HCT116 (cell line): ENCODE results near the gene KAT6B. TPM values are rescaled to one million over a fixed set of nuclear protein-coding genes. Genes with fewer than 3 reads are reported as not detected.

Experiments used
- ATAC-seq: fragments of 200-7000 bp; cut with Tn5 transposase; 2 replicates; pipeline ENCODE4 v1.9.1; 2020; ENCODE audit warnings: mild to moderate bottlenecking, moderate library complexity
- BruUV-seq: library from RNA; stranded (reverse); fragments of 400-500 nt; replicated peaks from 2 replicates; lab custom pipeline; 2021; lab: Mats Ljungman, UMichigan
- CTCF ChIA-PET: fragments of 300-600 bp; sonication (Branson Sonifier 250); formaldehyde crosslinking; loops from one replicate; lab custom pipeline; 2021; ENCODE audit warnings: antibody characterized with exemption; lab: Charles Lee
- POLR2A ChIA-PET: fragments of 300-600, 350-600 bp; sonication (Branson Sonifier 250); formaldehyde crosslinking; loops from one replicate; lab custom pipeline; 2021; ENCODE audit warnings: antibody characterized with exemption; lab: Charles Lee
- RAD21 ChIA-PET, 2 experiments: fragments of 300-600 bp; sonication (Branson Sonifier 250); formaldehyde crosslinking; loops; one replicate each; lab custom pipeline; 2023; ENCODE audit warnings: low total read pairs in 2 of 2; ENCODE audit not compliant: uncharacterized antibody in 2 of 2, unreplicated experiment in 2 of 2, low non-redundant PET in 1 of 2; lab: Charles Lee
- DNase-seq: peaks from one replicate; pipeline ENCODE4 v3.0.0-alpha.2; 2010; ENCODE audit warnings: low read depth, low spot score
- H2AFZ ChIP-seq: fragments of 200-600 bp; shearing (Covaris generic), sonication (generic); 2 replicates; pipeline ENCODE4 v1.6.1; 2017; ENCODE audit warnings: low read depth, mixed run types, mixed read lengths, antibody characterized with exemption, low read length; ENCODE audit not compliant: poor library complexity, severe bottlenecking
- H3K27ac ChIP-seq: 2 replicates; pipeline ENCODE4 v1.5.1; 2012; ENCODE audit warnings: low read depth, low read length
- H3K27me3 ChIP-seq: fragments of 200-600 bp; sonication (generic); 2 replicates; pipeline ENCODE4 v1.6.1; 2016; ENCODE audit warnings: mixed run types, low read length, mixed read lengths; ENCODE audit not compliant: insufficient read depth
- H3K36me3 ChIP-seq, 2 experiments: fragments of 200-500 bp in 1 of 2; fragments of 200-600 bp in 1 of 2; sonication (Bioruptor generic) in 1 of 2; sonication (generic) in 1 of 2; 2 replicates each; pipeline versions ENCODE4 v1.5.1 to v1.6.1; 2014 to 2016; ENCODE audit warnings: low read length in 2 of 2, inconsistent platforms in 1 of 2, mixed read lengths in 1 of 2, mixed run types in 1 of 2; ENCODE audit not compliant: insufficient read depth in 2 of 2, control insufficient read depth in 1 of 2
- H3K4me1 ChIP-seq, 2 experiments: fragments of 200-600 bp in 1 of 2; sonication (generic) in 1 of 2; 2 replicates each; pipeline versions ENCODE4 v1.5.1 to v1.6.1; 2012 to 2017; ENCODE audit warnings: low read length in 2 of 2, inconsistent platforms in 1 of 2, mild to moderate bottlenecking in 1 of 2, mixed read lengths in 1 of 2, mixed run types in 1 of 2, moderate library complexity in 1 of 2; ENCODE audit not compliant: insufficient read depth in 2 of 2, control insufficient read depth in 1 of 2
- H3K4me2 ChIP-seq: fragments of 200-600 bp; sonication (generic); 2 replicates; pipeline ENCODE4 v1.6.1; 2017; ENCODE audit warnings: mixed run types, low read length, mixed read lengths
- H3K4me3 ChIP-seq, 2 experiments: fragments of 200-600 bp in 1 of 2; sonication (generic) in 1 of 2; replicated peaks in 1 of 2; 2 replicates each; pipeline ENCODE4 v1.5.1; 2011 to 2016; ENCODE audit warnings: low read length in 2 of 2, control low read depth in 1 of 2, low read depth in 1 of 2, mild to moderate bottlenecking in 1 of 2, mixed read lengths in 1 of 2, mixed run types in 1 of 2
- H3K79me2 ChIP-seq: fragments of 200-600 bp; sonication (generic); 2 replicates; pipeline ENCODE4 v1.6.1; 2017; ENCODE audit warnings: mild to moderate bottlenecking, mixed run types, low read length, moderate library complexity, mixed read lengths; ENCODE audit not compliant: insufficient read depth
- H3K9ac ChIP-seq: fragments of 200-600 bp; sonication (generic); 2 replicates; pipeline ENCODE4 v1.6.1; 2016; ENCODE audit warnings: low read length, mixed read lengths
- H3K9me2 ChIP-seq: fragments of 200-600 bp; sonication (generic), shearing (Covaris generic); 2 replicates; pipeline ENCODE4 v1.6.1; 2017; ENCODE audit warnings: mixed run types, mild to moderate bottlenecking, moderate library complexity; ENCODE audit not compliant: insufficient read depth
- H3K9me3 ChIP-seq, 2 experiments: fragments of 200-500 bp in 1 of 2; fragments of 200-600 bp in 1 of 2; sonication (Bioruptor generic) in 1 of 2; sonication (generic) in 1 of 2; 2 replicates each; pipeline ENCODE4 v1.6.1; 2014 to 2017; ENCODE audit warnings: low read length in 2 of 2, mixed read lengths in 2 of 2, inconsistent platforms in 1 of 2, low read depth in 1 of 2, mild to moderate bottlenecking in 1 of 2, mixed run types in 1 of 2, moderate library complexity in 1 of 2; ENCODE audit not compliant: control insufficient read depth in 1 of 2, insufficient read depth in 1 of 2
- H4K20me1 ChIP-seq: fragments of 200-600 bp; sonication (generic), shearing (Covaris generic); 2 replicates; pipeline ENCODE4 v1.6.1; 2017; ENCODE audit warnings: mixed run types, mild to moderate bottlenecking, moderate library complexity; ENCODE audit not compliant: insufficient read depth
- CBX3 ChIP-seq: IDR thresholded peaks from 2 replicates; pipeline ENCODE4 v1.6.1; 2012; ENCODE audit warnings: low read depth
- CEBPB ChIP-seq: IDR thresholded peaks from 2 replicates; pipeline ENCODE4 v1.6.1; 2012; ENCODE audit warnings: low read depth
- CTCF ChIP-seq, 3 experiments: fragments of 200-600 bp in 1 of 3; sonication (generic) in 1 of 3; IDR thresholded peaks in 2 of 3; conservative IDR thresholded peaks in 1 of 3; 2 replicates each; pipeline ENCODE4 v1.5.1; 2012 to 2017; ENCODE audit warnings: low read depth in 2 of 3, low read length in 2 of 3, antibody characterized with exemption in 1 of 3, borderline replicate concordance in 1 of 3, control low read depth in 1 of 3, mild to moderate bottlenecking in 1 of 3, mixed read lengths in 1 of 3, mixed run types in 1 of 3, moderate library complexity in 1 of 3; ENCODE audit not compliant: insufficient read depth in 1 of 3
- ELF1 ChIP-seq: IDR thresholded peaks from 2 replicates; pipeline ENCODE4 v1.6.1; 2012; ENCODE audit warnings: low read depth, borderline replicate concordance
- EZH2 ChIP-seq: fragments of 200-600 bp; sonication (generic); IDR thresholded peaks from 2 replicates; pipeline ENCODE4 v1.6.1; 2017; ENCODE audit warnings: antibody characterized with exemption, mixed run types
- EZH2phosphoT487 ChIP-seq: fragments of 200-600 bp; IDR thresholded peaks from 2 replicates; pipeline ENCODE4 v1.6.1; 2018; ENCODE audit warnings: antibody characterized with exemption, borderline replicate concordance
- FOSL1 ChIP-seq: IDR thresholded peaks from 2 replicates; pipeline ENCODE4 v1.6.1; 2012; ENCODE audit warnings: low read depth
- JUND ChIP-seq: IDR thresholded peaks from 2 replicates; pipeline ENCODE4 v1.6.1; 2012
- MAX ChIP-seq: IDR thresholded peaks from 2 replicates; pipeline ENCODE4 v1.6.1; 2012
- POLR2AphosphoS5 ChIP-seq: IDR thresholded peaks from 2 replicates; pipeline ENCODE4 v1.6.1; 2011; ENCODE audit warnings: mild to moderate bottlenecking, low read depth, low read length, moderate library complexity
- RAD21 ChIP-seq: IDR thresholded peaks from 2 replicates; pipeline ENCODE4 v1.6.1; 2012; ENCODE audit warnings: low read depth, mild to moderate bottlenecking
- SP1 ChIP-seq: IDR thresholded peaks from 2 replicates; pipeline ENCODE4 v1.6.1; 2012; ENCODE audit warnings: low read depth
- TCF7L2 ChIP-seq: IDR thresholded peaks from 2 replicates; pipeline ENCODE4 v1.7.0; 2011; ENCODE audit warnings: borderline replicate concordance, inconsistent platforms; ENCODE audit not compliant: insufficient read depth, insufficient read length; ENCODE audit errors: extremely low read depth
- YY1 ChIP-seq: IDR thresholded peaks from 2 replicates; pipeline ENCODE4 v1.6.1; 2011; ENCODE audit warnings: low read length, low read depth, moderate library complexity, mild to moderate bottlenecking; ENCODE audit not compliant: insufficient replicate concordance; ENCODE audit errors: extremely low read depth
- ZBTB33 ChIP-seq: IDR thresholded peaks from 2 replicates; pipeline ENCODE4 v1.6.1; 2011; ENCODE audit warnings: mild to moderate bottlenecking, low read length, moderate library complexity; ENCODE audit not compliant: insufficient replicate concordance; ENCODE audit errors: extremely low read depth
- ZFX ChIP-seq: fragments of 450-650 bp; IDR thresholded peaks from 2 replicates; pipeline ENCODE4 v1.6.1; 2017
- ZNF274 ChIP-seq: fragments of 200-500 bp; sonication (Bioruptor generic); IDR thresholded peaks from 2 replicates; pipeline ENCODE4 v1.6.1; 2014; ENCODE audit warnings: mild to moderate bottlenecking, low read depth, low read length, inconsistent platforms
- intact Hi-C: fragments of 100-400 bp; cut with micrococcal nuclease; formaldehyde crosslinking; loops from 2 replicates; pipeline ENCODE4 v1.10.0; 2022
- total RNA-seq: library from RNA; stranded (reverse); gene quantifications from one replicate; pipeline ENCODE4 v1.2.1, GENCODE V29; 2021; ENCODE audit not compliant: unreplicated experiment

The KAT6B gene
- total RNA-seq, 1 experiment from 2014 or later = 17.8 TPM

- BruUV-seq = no TSS peak
- Histone ChIP-seq H3K9ac (no peak overlapping the region), H3K4me2 (peak overlapping the region; percentile 55), H3K79me2 (no peaks in the 10 kb centered on the region), H3K9me2 (no peaks in the 10 kb centered on the region), H3K4me1 (peaks cover 0 to 22% of the 10 kb centered on the region in 2 experiments; a peak in 2 of 4 replicates), H3K27me3 (no peaks in the 10 kb centered on the region), H2AFZ (no peak overlapping the region), H3K4me3 (no peak overlapping the region), H3K9me3 (no peaks in the 10 kb centered on the region), H4K20me1 (no peaks in the 10 kb centered on the region), H3K36me3 (no peaks in the 10 kb centered on the region), H3K27ac (no peak overlapping the region)
- TF ChIP-seq ZBTB33 (no peak), MAX (no peak), FOSL1 (no peak), CTCF (IDR thresholded peaks at IDR 0.05 in 2 of 3, conservative IDR thresholded peaks at IDR 0.05 in 1 of 3; ENCODE audit: borderline replicate concordance in 1 of 3, insufficient read depth in 1 of 3, low read depth in 2 of 3, low read length in 2 of 3) (no peak), ZFX (no peak), CEBPB (no peak), EZH2 (no peak), JUND (no peak), ZNF274 (no peak), TCF7L2 (no peak), POLR2AphosphoS5 (no peak), EZH2phosphoT487 (no peak), YY1 (no peak), RAD21 (no peak), ELF1 (no peak), SP1 (no peak), CBX3 (no peak)
- ATAC-seq = no peak
- POLR2A ChIA-PET = no interaction called here
- intact Hi-C loops = no loop called here
- no peak for DNase-seq
- RAD21 ChIA-PET = interaction anchor here in 1 of 2 experiments (0.7 kb wide), 1 partner anchor 208 kb away, joined by 3 read pairs; no protein-coding TSS in a partner anchor
- CTCF ChIA-PET = interaction anchor here (1.4 kb wide), 1 partner anchor 202 kb away, joined by 3 read pairs; the partner anchor contains the start of gene COMTD1
Measured at GRCh38 chr10:75033399-75034130, 207.2 kb downstream of the KAT6B start.
